ENCODE results near the gene FAM131A. TPM values are rescaled to one million over a fixed set of nuclear protein-coding genes. Genes with fewer than 3 reads are reported as not detected.

FAM131A gene
- polyA plus RNA-seq, 3 donors: 9.7 to 17.2 (median 12.9) TPM

DNA sequence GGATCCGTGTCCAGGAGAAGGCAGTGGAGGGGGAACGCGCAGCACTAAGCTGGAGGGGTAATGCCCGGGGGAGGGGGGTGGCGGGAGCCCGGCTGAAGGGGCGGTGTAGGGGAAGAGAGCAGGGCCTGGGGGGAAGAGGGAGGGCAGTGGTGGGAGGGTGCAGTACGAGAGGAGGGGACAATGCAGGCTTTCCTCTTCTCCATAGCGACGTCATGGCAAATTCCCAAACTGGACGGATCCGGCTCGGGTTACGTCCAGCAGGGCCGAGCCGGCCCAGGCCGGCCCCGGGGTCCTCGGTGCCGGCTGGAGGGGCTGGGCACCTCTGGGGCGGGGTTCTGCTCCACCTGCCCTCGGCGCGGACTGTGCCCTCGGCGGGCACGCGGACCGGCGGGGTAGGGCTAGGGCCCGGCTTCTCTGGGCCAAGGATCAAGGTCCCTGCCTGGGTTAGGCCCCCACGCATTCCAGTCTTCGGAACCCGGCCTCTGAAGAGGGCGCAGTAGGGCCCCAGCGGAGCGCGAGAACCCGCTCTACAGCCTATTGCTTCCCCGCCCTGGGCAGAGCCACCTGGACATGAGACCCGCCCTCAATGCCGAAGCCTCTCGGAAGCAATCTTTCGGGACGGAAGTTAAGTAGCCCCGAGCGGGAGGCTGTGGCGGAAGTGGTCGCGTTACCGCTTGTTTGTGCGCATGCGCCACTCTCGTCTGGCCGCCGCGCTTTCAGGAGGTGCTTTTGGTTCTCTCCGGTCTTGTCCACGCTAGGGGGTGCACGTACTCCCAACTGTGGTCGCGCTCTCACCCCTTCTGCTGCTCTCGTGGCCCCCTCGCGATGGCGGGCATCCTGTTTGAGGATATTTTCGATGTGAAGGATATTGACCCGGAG lies 25.5 kb downstream of the FAM131A start:
- peak; percentile 93 to 97 (median 96) for DNase-seq (ENCODE audit: extremely low read depth in 1 of 11, low read depth in 9 of 11, low spot score in 4 of 11)

GRCh38 chr3:184366619-184367289 lies 29.4 kb downstream of the FAM131A start:
- DNase-seq (ENCODE audit: extremely low read depth in 1 of 11, low read depth in 9 of 11, low spot score in 4 of 11): no peak

- DNase-seq (ENCODE audit: extremely low read depth in 1 of 11, low read depth in 9 of 11, low spot score in 4 of 11): no peak
Measured at GRCh38 chr3:184368116-184368515, 30.7 kb downstream of the FAM131A start.

DNA sequence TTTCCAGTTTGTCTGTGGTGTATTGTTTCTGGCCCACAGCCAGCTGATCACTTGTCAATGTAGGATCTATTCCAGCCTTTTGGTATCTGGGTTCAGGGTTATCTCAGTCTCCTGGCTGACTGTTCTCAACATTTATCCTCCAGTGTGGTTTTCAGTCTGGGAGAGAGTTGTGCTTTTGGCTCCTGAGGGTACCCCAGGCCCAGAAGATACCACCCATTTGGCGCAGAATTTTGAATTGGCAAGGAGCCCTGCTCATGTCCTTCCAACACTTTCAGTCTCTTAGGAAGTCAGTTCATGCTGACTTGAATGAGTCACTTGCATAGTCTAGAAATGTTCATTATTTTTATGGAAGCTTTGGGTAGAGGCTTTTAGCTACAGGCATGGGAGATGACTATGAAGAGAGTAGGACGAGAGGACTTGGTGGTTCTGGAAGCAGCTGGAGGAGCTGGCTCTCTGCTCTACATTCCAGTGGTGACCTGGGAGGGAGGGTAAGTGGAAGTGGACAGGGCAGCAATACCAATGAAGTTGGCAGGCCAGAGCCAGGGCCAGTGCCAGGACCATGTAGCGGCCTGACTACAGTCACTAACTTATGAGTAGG lies 31.3 kb downstream of the FAM131A start:
- DNase-seq (ENCODE audit: extremely low read depth in 1 of 11, low read depth in 9 of 11, low spot score in 4 of 11): no peak

DNA sequence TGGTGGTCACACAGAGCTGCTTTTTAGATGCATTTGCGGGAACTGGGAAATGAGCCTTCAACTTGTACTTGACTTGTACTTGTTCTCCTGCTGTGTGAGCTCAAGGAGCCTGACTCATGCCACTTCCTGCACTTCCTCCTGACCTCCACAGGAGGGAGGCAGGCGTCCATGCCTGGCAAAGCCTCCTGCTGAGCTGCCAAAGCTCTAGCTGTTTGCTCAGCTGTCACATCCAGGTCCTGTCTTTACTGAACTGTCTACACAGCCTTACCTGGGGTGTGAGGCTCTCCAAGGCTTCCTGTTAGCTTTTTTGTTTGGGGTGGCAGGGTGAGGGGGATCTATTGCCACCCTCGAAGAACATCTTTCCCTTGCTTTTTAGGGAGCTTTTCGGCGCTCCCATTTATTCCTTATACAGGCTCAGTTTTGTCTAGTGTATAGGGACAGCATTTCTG lies 34.2 kb downstream of the FAM131A start:
- peak in 4 of 11 donors; percentile 66 to 75 (median 68) for DNase-seq (ENCODE audit: extremely low read depth in 1 of 11, low read depth in 9 of 11, low spot score in 4 of 11)

DNA sequence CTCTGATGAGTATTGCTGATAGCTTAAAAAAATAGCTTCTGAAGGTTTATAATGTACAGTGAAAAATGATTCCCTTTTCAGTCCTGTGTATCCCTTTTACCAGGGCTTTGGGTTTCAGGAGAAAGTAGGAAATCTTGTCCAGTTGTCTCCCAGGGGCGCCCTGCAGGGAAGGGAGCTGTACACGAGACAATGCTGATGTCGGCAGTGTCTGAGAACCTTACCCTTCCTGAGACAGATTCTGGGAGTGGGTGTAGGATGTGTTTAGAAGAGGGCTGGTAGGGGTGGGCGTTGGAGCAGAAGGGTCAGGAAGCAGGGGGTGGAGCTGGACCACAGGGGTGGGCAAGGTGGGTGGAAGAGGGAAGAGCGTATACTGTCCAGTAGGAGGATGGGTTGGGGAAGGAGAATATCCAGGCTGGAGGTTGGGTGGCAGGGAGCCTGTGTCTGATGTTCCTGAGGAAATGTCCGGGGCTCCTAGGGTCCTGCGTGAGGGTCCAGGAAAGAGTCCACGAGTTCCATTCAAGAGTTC lies 35.0 kb downstream of the FAM131A start:
- DNase-seq (ENCODE audit: extremely low read depth in 1 of 11, low read depth in 9 of 11, low spot score in 4 of 11): no peak

DNA sequence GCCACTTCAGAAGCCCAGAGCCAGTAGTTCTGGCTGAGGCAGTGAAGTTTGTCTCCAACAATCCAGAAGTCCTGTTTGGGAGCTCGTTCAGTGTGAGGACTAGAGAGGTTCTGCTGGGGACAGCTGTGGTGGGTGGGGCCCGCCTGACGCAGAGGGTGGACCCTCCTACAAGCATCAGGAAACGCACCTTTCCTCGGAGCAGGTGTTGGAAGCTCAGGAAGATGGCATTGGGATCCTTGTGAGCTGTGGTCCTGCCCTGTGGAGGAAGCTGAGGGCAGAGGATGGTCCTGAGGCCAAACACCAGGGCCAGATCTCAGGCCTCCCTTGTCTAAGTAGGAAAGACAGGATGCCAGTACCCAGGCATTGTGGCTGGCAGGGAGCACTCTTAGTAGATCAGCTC lies 35.5 kb downstream of the FAM131A start:
- DNase-seq (ENCODE audit: extremely low read depth in 1 of 11, low read depth in 9 of 11, low spot score in 4 of 11): no peak

DNA sequence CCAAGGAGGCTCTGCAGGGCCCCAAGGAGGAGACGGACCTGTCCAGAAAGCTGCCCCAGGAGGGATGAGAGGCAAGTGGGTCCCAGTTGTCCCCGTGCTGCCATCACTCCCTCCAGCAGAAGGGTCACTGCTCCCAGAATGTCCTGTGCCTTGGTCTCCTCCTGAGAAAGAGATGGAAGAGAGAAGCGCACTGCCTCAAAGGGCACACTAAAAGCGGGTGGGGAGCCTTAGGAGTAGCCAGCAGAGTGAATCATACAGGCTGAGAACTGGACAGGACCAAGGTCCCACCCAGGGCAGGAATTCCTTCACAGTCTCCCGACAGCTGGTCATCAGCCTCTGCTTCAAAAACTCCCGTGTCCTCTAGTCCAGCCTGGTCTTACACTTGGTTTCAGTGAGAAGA lies 36.0 kb downstream of the FAM131A start:
- no peak for DNase-seq (ENCODE audit: extremely low read depth in 1 of 11, low read depth in 9 of 11, low spot score in 4 of 11)

DNA sequence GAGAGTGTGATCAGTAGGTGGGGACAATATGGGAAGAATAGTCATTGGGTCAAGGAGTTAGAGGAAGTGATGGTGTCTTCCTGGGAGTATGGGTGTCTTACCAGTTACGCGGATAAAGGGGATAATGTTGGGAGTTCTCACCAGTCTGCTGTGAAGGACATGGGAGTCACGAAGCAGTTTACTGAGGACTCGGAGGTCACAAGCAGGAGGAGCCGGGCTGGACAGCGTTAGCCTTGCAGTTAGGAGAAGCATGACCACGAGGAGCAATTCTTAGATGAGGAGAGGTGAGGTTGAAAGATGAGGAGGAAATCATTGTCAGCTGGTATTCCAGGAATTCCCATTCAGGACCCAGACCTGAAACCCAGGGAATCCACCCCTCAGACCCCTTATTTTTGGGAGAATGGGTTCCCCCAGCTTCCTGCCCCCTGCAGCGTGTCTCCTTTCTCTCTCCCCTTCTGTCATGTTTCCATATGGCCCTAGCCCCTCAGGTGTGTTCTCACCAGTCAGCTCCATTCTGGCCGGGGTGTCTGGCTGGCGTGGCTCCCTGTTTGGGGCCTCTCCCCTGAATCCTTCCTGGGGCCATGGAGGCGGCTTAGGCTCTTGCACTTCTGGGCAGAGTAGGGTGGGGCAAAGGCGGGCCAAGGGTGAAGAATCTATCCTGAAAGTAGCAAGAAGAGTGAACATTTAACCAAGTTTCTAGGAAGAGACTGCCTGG lies 38.5 kb downstream of the FAM131A start:
- no peak for DNase-seq (ENCODE audit: extremely low read depth in 1 of 11, low read depth in 9 of 11, low spot score in 4 of 11)

DNA sequence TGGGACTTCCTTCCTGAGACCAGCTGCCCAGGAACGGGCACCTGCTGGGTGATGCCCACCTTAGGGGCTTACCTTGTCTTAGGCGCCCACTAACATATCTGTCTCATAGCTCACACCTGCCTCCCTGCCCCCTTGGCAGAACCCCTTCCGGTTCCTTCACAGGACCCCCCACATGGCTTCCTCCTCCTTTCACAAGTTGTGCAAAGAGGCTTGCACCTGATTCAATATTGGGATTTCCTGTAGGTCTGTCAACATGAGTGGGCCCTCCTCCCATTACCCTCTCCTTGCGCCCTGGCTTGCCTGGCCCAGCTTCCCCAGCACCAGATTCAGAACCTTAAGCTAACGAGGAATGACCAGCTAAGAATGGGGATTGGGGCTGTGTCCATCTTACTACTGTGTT lies 40.0 kb downstream of the FAM131A start:
- no peak for DNase-seq (ENCODE audit: extremely low read depth in 1 of 11, low read depth in 9 of 11, low spot score in 4 of 11)

GRCh38 chr3:184377882-184378445 lies 40.6 kb downstream of the FAM131A start, which contains the start of gene THPO:
TSS of gene THPO (minus strand) at chr3:184378207. CDS start at chr3:184376259, 1,948 bp downstream.
- no peak for DNase-seq (ENCODE audit: extremely low read depth in 1 of 11, low read depth in 9 of 11, low spot score in 4 of 11)

GRCh38 chr3:184378651-184379357 lies 41.4 kb downstream of the FAM131A start:
- DNase-seq (ENCODE audit: extremely low read depth in 1 of 11, low read depth in 9 of 11, low spot score in 4 of 11): no peak

- DNase-seq (ENCODE audit: extremely low read depth in 1 of 11, low read depth in 9 of 11, low spot score in 4 of 11): no peak
Measured at GRCh38 chr3:184379358-184380184, 42.2 kb downstream of the FAM131A start, which contains the start of gene CHRD. TSS of gene CHRD (plus strand) at chr3:184380054. CDS start at chr3:184380319, 265 bp downstream.

GRCh38 chr3:184380185-184380626 lies 42.8 kb downstream of the FAM131A start:
- peak in 1 of 11 donors; percentile 65 for DNase-seq (ENCODE audit: extremely low read depth in 1 of 11, low read depth in 9 of 11, low spot score in 4 of 11)

GRCh38 chr3:184380627-184381260 lies 43.3 kb downstream of the FAM131A start:
- DNase-seq (ENCODE audit: extremely low read depth in 1 of 11, low read depth in 9 of 11, low spot score in 4 of 11): no peak

All from renal cortex interstitium (tissue), 11 donors.